ENCODE results near the gene WWC2.

WWC2 gene

DNA sequence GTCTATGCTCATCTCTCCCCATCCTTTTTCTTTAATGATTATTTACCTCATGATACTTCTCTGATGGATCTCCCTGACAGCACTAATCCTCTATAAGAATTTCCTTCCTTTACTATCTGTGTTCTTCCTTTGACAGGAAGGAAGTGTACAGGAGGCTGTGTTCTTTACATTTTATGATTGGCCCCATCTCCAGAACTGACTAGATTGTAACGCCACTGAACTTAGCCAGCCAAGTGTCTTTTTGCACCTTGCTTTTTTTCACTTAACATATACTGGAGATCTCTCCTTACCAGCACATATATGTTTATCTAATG is 3.9 kb upstream of the WWC2 start:
- no peak for TF ChIP-seq GATA1 (IDR thresholded peaks at IDR 0.05; ENCODE audit: low read depth, low read length)
- TF ChIP-seq POLR2A (IDR thresholded peaks at IDR 0.05; ENCODE audit: low read length): no peak
- DNase-seq: no peak

DNA sequence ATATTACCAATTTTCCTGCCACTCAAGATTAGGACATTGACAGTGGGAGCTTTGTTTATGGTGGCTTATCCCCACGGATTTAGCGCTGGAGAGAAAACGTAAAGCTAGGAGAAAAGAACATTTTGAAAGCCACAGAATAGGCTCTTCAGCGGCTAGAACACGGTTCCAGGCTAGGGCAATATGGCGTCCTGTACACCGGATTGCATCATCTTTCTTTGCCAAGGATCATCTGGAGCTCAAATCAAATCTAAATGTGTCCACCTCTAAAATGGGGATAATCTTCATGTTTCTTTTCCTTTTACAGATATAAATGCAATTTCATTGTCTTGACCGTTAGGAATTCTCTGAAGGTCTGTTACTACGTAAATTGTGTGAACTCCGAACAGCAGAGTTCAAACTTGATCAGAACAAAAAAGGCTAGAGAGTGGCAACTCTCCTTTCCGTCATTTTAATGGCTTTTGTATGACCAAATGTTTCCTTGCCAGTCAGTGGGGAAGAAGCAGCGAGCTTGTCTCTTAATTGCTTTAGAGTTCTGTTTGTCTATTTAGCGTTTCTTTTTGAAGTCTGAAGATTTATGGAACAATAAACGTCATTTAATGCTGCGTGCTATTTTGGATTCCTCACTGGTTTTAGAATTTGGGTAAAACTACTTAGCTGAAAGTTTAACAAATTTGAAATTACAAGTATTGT is 2.6 kb upstream of the WWC2 start:
- no peak for TF ChIP-seq GATA1 (IDR thresholded peaks at IDR 0.05; ENCODE audit: low read depth, low read length)
- TF ChIP-seq POLR2A (IDR thresholded peaks at IDR 0.05; ENCODE audit: low read length): no peak
- no peak for DNase-seq

DNA sequence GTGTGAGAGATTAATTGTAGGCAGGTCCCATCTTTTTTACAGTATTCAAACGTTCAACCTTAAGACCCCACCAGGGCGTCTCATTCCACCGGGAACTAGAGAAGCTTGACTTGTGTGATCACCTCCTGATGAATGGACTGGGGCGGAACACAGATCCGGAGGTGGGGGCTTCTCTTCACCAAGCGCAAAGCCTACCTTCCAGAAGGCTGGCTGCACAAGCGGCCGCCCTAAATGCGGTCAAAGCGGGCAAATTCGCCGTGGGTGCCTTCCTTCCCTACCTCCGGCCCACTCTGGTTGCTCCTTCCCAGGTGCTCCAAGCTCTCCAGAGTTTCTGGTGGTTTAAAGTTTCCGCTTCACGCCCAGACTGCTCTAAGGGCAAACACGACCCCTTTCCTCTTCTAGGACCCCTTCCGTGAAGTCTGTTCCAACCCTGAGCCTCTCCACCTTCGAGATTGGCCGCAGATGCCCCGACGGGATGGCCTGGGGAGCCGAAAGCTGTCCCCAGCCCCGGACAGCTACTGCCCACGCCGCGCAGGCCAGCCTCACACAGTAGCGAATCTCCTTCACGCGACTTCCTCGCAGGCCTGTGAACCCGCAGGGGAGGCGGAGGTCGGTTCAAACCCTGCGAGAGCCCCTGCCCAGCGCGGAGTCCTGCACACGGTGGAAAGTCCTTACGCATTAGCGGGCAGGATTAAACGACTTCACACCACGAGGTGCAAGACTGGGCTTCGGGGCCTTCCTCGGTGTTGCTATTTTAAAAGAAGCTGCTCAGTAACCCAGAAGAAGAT is 1.6 kb upstream of the WWC2 start:
- no peak for TF ChIP-seq GATA1 (IDR thresholded peaks at IDR 0.05; ENCODE audit: low read depth, low read length)
- no peak for TF ChIP-seq POLR2A (IDR thresholded peaks at IDR 0.05; ENCODE audit: low read length)
- DNase-seq: peak; percentile 45 to 46

DNA sequence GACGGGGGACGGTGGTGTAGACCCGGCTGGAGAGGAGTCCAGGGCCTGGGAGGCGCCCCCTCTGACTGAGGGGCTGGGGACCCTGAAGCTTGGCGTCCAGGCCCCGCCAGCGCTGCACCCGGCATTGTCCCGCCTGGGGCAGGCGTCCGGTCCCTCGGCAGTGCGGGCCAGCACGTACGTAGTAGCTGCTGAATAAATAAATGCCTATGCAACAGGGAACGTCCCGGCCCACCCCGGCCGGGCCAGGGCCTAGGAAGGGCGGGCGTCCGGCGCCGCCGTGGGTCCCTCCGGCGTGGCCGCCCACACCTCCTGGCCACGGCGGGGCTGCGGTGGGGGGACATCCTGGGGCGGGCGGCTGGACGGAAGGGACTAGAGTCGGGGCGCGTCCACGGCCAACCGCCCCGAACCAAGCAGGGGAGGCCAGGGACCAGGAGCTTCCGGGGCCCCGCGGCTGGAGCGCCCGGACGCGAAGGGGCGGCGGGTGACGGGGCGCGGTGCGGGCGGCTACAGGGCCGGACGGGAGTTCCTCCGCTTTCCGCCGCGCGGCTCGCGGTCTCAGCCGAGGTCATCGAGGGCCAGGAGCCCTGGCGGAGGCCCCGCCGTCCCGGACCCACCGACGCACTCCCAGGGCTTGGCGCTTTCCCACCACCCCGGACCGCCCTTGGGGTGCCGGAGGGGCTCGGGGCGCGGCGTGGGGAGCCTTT is 886 bp upstream of the WWC2 start:
- DNase-seq: peak; percentile 71 to 74
- TF ChIP-seq POLR2A (IDR thresholded peaks at IDR 0.05; ENCODE audit: low read length) (no peak), GATA1 (IDR thresholded peaks at IDR 0.05; ENCODE audit: low read depth, low read length) (no peak)

DNA sequence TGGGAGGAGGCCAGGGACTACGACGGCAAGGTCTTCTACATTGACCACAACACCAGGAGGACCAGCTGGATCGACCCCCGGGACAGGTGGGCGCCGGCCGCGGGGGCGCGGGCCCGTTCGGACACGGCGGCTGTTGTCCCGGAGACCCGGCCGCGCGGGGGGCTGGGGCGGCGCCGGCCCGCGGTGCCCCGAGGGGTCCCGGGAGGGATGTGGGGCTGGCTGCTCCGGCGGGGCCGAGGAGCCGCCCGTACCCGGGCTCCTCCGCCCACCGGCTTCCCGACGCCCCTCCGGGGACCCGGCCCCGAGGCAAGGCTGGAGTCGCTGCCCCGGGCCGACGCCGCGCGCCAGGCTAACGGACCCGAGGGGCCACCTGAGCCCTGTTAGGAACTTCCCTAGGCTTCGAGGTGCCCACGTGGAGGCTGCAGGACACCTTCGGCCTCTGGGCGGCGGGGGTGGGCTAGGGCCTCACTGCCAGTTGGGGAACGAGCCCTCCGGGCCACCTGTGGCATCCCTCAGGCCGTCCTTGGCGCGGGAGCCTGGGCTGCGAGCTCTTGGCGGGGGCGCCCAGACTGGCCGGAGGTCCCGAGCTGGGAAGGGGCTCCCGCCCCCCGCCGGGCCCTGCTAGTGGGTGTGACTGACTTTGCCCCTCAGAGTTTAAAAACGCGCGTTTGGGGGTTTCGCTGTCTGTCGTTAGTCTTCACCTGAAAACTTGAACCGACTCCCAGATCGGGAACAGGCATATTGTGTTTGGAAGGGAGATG is 660 bp downstream of the WWC2 start:
- peak; percentile 47 to 58 for DNase-seq
- no peak for TF ChIP-seq POLR2A (IDR thresholded peaks at IDR 0.05; ENCODE audit: low read length)
- no peak for TF ChIP-seq GATA1 (IDR thresholded peaks at IDR 0.05; ENCODE audit: low read depth, low read length)

DNA sequence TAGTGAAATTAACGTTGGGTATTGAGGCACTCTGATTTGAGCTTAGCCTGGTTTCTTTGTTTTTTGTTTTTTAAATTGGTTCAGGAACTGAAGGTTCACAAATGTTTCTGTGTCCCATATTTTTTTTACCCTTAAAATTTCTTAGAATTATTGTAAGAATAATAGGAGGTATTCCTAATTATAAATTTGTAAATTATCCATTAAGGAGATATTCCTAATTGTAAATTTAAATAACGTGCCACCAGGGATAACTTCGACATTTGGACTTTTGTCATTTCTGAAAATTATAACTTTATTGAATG is 1.2 kb downstream of the WWC2 start:
- no peak for DNase-seq
- no peak for TF ChIP-seq GATA1 (IDR thresholded peaks at IDR 0.05; ENCODE audit: low read depth, low read length)
- no peak for TF ChIP-seq POLR2A (IDR thresholded peaks at IDR 0.05; ENCODE audit: low read length)

DNA sequence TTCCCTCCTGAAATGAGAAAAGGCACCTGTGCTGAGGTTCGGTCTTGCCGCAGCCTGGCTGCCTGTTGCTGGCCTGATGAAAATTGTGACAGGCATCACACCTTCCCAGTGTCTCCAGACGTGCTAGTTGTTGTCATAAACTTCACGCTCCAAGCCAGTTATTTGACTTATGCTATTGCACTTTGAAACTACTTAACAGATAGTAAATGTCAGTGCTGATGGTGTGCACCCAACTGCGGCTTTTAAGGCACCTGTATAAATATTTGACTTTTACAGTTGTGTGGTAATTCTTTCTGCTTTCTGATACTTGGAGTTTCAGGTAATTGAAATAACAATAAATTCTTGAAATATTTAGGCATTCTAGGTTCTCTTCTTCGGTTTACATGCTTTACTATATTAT is 1.8 kb downstream of the WWC2 start:
- DNase-seq: peak in 1 of 2 experiments; percentile 14
- TF ChIP-seq POLR2A (IDR thresholded peaks at IDR 0.05; ENCODE audit: low read length) (no peak), GATA1 (IDR thresholded peaks at IDR 0.05; ENCODE audit: low read depth, low read length) (no peak)

DNA sequence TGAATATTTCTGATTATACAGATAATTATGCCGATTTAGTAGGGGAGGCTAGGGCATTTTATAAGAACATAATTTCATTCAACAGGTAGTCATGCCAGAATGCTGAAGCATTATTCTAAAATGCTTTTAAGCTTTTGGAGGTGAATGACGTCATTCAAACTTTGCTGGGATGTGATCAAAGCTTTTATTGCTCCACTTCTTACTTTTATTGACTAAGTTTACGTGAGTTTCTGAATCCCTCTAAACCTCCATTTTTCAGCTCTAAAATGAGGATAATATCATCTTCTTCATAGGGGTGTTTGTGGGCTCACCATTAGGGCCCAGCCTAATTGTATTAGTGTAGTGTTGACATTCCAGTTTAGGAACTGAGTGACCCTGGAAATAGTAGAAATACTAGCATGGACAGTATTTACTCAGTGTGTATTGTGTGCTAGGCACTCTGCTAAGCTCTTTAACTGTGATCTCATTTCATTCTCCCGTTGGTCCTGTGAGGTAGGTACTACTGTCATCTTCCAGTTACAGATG is 3.0 kb downstream of the WWC2 start:
- DNase-seq: no peak
- TF ChIP-seq GATA1 (IDR thresholded peaks at IDR 0.05; ENCODE audit: low read depth, low read length) (no peak), POLR2A (IDR thresholded peaks at IDR 0.05; ENCODE audit: low read length) (no peak)

DNA sequence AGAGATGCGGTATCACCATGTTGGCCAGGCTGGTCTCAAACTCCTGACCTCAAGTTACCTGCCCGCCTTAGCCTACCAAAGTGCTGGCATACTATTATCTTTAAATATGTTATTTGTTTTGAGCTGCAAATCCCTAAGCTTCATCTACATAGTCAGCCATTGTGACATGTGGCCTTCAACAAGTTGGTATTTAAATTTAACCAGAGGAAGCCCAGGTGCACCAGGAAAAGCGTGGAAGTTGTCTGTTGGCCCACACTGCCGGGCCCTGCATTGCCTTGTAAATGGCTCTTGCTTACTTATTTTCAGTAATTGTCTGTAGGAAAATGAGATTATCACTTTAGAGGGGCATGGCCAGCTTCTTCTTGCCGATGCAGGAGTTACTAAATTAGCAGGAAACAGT is 6.0 kb downstream of the WWC2 start:
- TF ChIP-seq GATA1 (IDR thresholded peaks at IDR 0.05; ENCODE audit: low read depth, low read length): no peak
- TF ChIP-seq POLR2A (IDR thresholded peaks at IDR 0.05; ENCODE audit: low read length): no peak
- no peak for DNase-seq

DNA sequence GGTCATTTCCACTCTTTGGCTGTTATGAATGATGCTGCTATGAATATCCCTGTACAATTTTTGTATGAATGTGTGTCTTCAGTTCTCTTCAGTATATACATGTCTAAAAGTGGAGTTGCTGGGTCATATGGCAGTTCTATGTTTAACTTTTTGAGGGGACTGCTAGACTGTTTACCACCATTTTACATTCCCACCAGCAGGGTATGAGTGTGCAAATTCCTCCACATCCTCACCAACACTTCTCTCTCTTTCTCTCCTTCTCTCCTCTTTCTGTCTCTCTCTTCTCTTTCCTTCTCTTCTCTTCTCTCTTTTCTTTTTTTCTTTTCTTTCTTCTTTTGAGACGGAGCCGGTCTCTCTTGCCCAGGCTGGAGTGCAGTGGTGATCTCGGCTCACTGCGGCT is 7.8 kb downstream of the WWC2 start:
- DNase-seq: no peak
- TF ChIP-seq POLR2A (IDR thresholded peaks at IDR 0.05; ENCODE audit: low read length): no peak
- no peak for TF ChIP-seq GATA1 (IDR thresholded peaks at IDR 0.05; ENCODE audit: low read depth, low read length)

DNA sequence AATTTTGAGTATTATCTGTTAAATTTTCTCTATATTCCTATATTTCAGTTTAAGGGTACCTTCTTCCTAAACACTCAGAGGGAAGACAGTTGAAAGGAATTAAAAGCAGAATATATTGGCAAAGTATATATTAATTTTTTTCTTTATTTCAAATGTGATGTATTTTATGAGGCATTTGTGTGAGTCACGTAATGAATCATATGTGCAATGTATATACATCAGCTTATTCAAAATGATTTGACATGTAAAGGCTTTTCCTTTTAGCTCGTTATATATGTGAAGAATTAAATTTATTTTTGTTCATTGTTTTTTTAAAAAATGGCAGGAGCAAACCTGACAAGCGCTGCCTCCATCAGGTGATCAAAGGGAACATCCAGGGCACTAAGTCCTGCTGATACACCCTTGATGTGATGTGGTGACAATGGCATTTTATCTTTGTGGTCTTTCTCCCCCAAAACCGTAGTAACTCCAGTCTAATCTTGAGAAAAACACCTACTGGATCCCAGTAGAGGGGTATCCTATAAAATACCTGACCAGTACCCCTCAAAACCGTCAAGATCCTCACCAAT is 8.9 kb downstream of the WWC2 start:
- TF ChIP-seq POLR2A (IDR thresholded peaks at IDR 0.05; ENCODE audit: low read length) (no peak), GATA1 (IDR thresholded peaks at IDR 0.05; ENCODE audit: low read depth, low read length) (no peak)
- no peak for DNase-seq

DNA sequence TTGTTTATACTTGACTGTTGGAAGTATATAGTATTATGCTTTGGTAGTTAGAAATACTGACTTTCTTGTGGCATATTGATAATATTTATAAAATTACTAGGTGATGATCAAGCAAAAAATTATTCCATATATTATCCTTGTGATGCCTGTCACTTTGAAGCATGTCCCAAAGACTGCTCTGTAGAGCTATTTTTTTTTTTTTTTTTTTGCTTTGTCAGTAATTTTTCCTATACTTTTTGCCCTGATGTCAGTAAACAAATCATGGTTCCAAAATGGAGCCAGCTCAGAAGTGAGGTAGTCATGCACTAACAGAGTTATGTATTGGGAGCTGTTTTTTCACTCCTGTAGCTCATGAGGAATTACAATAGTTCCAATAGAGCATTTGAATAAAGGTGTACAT is 11.2 kb downstream of the WWC2 start:
- DNase-seq: no peak
- TF ChIP-seq GATA1 (IDR thresholded peaks at IDR 0.05; ENCODE audit: low read depth, low read length) (no peak), POLR2A (IDR thresholded peaks at IDR 0.05; ENCODE audit: low read length) (no peak)

DNA sequence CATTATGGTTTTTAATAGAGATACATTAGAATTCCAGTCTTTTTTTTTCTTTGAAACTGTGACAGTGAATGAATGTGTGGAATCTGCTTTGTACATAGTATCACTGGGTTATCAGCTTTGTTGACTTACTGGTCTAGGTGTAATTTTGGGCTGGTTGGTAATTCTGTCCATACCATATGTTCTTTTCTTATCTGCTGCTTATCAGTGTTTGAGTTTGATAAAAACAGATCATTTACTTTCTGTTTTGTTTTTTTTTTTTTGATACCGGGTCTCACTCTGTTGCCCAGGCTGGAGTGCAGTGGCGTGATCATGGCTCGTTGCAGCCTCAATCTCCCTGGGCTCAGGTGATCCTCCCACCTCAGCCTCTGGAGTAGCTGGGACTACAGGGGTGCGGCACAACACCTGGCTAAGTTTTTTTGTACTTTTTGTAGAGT is 12.4 kb downstream of the WWC2 start:
- TF ChIP-seq GATA1 (IDR thresholded peaks at IDR 0.05; ENCODE audit: low read depth, low read length) (no peak), POLR2A (IDR thresholded peaks at IDR 0.05; ENCODE audit: low read length) (no peak)

More for the DNA sequence above, 12.4 kb downstream of the WWC2 start:
- no peak for DNase-seq

Data from erythroblast (primary cell).